Umbilical cord (tissue), 2 donors: ENCODE measurements around the gene SOX10. TPM values are rescaled to one million over a fixed set of nuclear protein-coding genes. Genes with fewer than 3 reads are reported as not detected.

ENCODE experiments used
- DNase-seq: peaks from one replicate; pipeline ENCODE4 v3.0.0-alpha.2; 2015; ENCODE audit warnings: low spot score
- total RNA-seq: library from RNA; depleted of rRNA; stranded (reverse); fragments of >200 nt; gene quantifications from one replicate; pipeline ENCODE4 v1.2.3, GENCODE V29; 2014; ENCODE audit warnings: low replicate concordance; ENCODE audit not compliant: insufficient read depth

Gene SOX10
- total RNA-seq, 1 donor from 2014 or later: 1.7 TPM

DNA sequence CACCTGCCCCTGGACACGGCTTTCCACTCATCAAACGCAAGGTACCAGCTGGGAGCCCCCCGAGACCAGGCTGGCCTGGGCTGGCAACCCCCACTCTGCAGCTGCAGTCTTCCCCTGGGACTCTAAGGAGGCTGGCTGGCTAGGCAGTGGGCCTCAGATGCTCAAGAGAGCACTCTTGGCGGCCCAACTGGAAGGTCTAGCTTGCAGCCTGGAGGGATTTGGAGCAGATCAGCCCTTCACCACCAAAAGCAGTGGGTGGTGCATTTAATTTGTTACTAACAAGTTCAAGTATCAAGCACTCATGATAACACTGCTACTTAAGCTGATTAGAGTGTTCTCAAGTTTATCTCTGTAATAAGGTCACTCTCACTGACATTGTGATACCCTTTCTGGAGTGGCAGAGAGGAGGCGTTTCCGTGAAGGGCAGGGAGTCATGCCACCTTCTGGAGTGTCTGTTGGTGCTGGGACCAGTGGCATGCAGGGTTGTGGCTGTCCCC is 52.4 kb downstream of the SOX10 start:
- no peak for DNase-seq

DNA sequence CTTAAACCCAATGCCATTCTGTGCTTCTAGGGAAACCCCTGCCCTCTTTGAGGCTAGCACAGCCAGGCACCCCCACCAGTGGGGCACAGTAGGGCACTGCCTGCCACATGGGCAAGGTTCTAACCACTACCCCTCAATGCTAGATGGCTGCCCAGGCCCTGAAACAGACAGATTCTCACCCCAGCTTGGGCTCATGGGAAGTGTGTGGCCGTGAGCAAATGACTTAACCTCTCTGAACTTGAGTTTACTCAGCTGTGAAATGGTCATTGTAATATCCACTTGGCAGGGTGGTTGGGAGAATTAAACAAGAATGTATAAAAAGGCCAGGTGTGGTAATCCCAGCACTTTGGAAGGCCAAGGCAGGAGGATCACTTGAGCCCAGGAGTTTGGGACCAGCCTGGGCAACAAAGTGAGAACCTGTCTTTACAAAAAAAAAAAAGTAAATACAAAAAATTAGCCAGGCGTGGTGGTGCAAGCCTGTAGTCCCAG is 53.4 kb downstream of the SOX10 start:
- no peak for DNase-seq

DNA sequence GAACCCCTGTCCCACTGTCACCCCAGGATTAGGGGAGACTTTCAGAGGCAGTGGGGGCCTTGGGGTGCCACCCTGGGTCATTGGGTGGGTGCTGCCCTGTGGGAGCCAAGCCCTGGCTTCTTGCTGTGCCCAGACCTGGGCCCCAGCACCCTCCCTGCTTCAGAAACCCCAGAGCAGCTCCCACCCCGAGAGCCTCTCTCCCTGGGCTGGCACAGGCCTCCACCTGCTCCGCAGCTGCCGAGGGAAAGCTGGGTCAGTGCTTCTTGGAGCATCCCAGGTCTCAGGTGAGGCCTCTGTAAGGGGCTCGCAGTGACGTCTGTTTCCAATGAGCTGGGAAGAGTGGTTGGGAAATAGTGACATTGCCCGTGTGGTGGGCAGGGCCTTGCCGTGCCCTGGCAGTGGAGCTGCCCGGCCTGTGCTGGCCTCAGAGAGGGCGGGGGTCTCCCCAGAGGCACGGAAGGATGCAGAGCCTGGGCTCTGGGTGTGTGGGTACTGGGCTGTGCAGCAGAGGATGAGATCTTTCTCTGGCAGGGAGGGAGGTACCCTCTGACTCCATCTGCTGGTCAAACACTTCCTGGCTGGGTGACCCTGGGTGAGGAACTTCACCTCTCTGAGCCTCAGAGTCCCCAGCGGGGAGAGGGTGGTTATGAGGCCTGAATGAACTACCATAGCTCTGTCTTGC is 53.9 kb downstream of the SOX10 start:
- no peak for DNase-seq

DNA sequence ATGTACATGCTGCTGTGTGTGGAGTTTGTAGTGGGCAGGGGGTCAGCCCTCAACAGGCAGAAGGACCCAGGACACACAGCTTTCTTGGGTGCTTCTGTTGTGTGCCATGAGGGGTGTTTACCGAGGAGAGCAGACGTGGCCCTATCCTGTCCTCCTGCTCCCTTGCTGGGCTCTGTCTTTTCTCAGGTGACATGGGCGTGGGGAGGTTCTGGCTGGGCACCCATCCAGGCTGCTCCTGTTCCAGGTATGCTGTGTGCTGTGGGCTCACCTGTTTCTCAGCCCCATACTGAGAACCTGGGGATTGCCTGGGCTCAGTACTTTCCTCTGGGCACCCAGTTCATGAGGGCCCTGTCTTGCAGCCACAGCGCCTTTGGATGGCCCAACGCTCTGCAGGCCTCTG is 55.0 kb downstream of the SOX10 start:
- DNase-seq: no peak

DNA sequence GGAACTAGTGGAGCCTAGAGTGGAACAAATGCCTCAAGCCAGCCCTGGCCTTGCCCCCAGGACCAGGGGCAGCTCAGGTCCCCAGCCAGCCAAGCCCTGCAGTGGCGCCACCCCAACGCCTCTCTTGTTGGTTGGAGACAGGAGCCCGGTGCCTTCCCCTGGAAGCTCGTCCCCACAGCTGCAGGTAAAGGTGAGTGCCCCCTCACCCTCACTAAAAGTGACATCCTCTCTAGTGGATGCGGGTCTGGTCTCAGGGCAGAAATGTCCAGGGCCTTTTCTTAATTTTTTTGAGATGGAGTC is 56.8 kb downstream of the SOX10 start:
- no peak for DNase-seq

DNA sequence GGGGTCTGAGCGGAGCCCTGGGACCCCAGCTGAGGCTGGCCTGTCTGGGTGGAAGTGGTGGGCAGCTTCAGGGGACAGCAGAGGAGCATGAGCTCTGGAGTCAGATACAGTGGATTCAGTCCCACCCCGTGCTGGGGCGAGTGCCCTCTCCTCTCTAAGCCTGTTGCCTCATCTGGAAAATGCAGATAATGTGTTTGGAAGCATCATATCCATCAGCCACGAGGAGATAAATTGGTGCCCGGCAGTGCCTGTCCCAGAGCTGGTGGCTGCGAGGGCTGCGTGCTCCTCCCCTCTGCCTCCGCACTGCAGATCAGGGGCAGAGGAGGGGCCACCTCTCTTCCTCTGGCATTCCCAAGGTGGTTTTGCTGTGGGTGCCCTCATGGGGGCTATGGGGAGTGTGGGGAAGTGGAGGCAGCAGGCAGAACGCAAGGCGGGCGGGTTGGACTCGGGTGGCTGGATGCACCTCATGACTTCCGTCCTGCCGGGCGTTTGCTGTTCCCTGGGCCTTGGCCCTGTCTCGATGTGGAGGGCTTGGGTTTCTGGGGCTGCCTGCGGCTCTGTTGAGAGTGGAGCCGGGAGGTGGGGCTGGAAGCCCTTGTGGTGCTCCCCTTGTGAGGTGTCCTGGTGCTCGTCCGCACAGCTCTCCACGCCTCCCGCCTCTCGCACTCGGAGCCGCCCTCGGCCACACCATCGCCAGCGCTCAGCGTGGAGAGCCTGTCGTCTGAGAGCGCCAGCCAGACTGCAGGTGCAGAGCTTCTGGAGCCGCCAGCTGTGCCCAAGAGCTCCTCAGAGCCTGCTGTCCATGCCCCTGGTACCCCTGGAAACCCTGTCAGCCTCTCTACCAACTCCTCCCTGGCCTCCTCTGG is 57.4 kb downstream of the SOX10 start:
- no peak for DNase-seq

DNA sequence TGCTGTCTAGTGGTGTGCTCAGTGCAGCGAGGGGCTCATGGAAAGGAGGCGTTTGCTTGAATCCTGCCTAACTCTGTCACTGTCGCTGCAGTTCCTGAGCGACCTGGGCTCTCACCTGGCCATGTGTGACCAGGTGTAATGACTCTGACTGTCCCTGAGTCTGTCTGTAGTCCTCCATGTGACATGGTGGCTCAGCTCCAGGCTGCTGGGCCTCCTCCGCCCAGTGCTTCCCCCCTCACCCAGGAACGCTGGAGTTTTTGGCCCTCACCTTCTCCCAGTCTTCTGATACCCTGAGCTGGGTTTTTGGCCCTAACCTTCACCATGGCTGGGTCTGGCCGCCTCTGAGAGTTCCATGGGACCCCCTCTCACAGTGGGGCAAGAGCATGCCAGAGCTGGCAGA is 58.0 kb downstream of the SOX10 start:
- no peak for DNase-seq

DNA sequence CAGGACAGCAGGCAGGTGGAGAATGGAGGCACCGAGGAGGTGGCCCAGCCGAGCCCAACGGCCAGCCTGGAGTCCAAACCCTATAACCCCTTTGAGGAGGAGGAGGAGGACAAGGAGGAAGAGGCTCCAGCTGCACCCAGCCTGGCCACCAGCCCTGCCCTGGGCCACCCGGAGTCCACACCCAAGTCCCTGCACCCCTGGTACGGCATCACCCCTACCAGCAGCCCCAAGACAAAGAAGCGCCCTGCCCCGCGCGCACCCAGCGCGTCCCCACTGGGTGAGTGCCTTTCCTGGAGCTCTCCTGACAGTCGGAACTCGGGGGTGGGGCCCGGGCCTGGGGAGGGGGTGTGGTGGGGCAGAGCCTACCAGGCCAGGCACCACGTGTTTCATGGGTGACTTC is 58.6 kb downstream of the SOX10 start:
- no peak for DNase-seq

DNA sequence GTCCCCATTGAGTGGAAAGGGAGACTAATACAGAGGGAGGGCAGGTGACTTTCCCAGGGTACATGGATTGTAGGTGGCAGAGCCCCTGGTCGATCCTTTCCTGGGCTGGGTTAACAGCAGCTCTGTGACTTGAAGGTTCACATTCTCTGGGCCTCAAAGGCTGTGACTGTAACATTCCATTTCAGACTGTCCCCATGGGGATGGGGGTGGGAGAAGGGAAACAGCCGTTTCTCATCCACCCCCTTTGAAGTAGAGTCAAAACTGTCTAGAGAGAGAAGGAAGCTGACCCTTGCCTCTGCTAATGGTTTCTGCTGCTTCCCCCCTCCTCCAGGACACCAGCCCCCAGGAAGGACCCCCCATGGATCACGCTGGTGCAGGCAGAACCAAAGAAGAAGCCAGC is 59.0 kb downstream of the SOX10 start:
- no peak for DNase-seq

DNA sequence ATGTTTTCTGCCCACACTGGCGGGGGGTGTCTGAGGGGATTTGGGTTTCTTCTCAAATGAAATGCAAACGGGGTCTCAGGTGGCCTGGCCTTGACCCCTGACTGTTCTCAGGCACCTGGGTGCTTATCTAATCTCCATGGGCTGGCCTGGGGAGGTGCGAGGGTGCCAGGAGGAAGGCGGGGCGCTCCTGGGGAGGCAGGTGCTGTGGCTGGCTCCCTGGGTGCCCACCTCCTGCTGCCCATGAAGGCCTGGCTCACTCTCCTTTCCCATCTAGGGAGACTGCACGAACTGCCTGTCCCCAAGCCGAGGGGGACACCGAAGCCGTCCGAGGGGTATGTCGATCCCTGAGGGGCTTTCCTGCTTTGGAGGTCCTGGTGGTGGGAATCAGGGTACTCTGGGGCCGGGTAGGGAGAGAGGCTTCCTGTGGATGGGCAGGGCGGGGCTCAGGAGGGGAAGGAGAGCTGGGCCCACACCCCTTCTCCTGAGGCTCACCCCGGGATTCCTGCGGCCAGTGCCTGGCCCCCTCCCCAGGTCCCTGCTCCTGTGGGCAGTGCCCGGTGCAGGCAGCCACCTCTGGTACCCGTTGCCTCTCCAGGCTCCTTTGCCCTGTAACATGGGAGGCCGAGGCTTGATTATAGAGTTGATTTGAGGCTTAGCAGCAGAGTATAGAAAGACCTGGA is 59.8 kb downstream of the SOX10 start:
- no peak for DNase-seq

DNA sequence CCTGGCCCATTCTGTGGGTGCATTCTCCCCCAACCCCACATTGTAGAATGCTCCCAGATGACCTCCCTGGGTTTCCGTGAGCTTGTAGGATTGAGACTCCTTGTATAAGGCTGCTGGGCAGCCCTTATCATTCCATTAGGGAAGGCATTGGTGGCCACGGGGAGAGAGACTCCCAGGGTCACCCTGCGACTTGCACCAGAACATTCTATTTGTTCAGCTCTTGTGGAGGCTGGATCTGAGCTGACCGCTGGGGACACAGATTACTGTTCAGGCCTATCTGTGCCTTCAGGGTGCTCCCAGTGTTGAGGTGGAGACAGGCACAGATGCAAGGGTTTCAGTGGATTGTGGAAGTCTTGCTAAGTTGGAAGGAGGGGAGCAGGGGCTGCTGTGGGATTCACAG is 60.4 kb downstream of the SOX10 start:
- no peak for DNase-seq

Other genes with a start within 250 kb of the SOX10 start
- 22.4 TPM for gene GCAT, start 176.6 kb downstream of the SOX10 start, total RNA-seq
- not detected for gene GALR3, start 161.2 kb downstream of the SOX10 start, total RNA-seq
- gene ANKRD54, start 140.2 kb downstream of the SOX10 start, total RNA-seq: 52.7 TPM
- 268 TPM for gene EIF3L, start 135.1 kb downstream of the SOX10 start, total RNA-seq
- 85.0 TPM for gene MICALL1, start 78.3 kb downstream of the SOX10 start, total RNA-seq
- not detected for gene C22orf23, start 31.0 kb downstream of the SOX10 start, total RNA-seq
- 31.1 TPM for gene POLR2F, start 30.9 kb downstream of the SOX10 start, total RNA-seq
- gene PICK1, start 72.8 kb upstream of the SOX10 start, total RNA-seq: 5.5 TPM
- gene SLC16A8, start 99.6 kb upstream of the SOX10 start, total RNA-seq: not detected
- gene BAIAP2L2, start 126.1 kb upstream of the SOX10 start, total RNA-seq: not detected
- gene PLA2G6, start 197.3 kb upstream of the SOX10 start, total RNA-seq: 22.1 TPM
- 31.3 TPM for gene MAFF, start 217.4 kb upstream of the SOX10 start, total RNA-seq